ENCODE results near the gene SDK2. TPM values are rescaled to one million over a fixed set of nuclear protein-coding genes. Genes with fewer than 3 reads are reported as not detected.

SDK2 gene
- total and polyA plus RNA-seq, 9 of the 15 experiments (the other 6 are each of a cell fraction or from before 2014, with no cell fraction given): 0.04 TPM; not detected in 8

- TF ChIP-seq ERF (CRISPR knock-in tag; IDR thresholded peaks at IDR 0.05) (no peak), ATF2 (CRISPR knock-in tag; IDR thresholded peaks at IDR 0.05) (no peak), TAF9B (IDR thresholded peaks at IDR 0.05; ENCODE audit: partially characterized antibody) (no peak), KLF13 (tag; IDR thresholded peaks at IDR 0.05; ENCODE audit: borderline replicate concordance, low read depth) (no peak), CTBP1 (IDR thresholded peaks at IDR 0.05; ENCODE audit: borderline replicate concordance) (no peak), PURB (CRISPR knock-in tag; IDR thresholded peaks at IDR 0.05; ENCODE audit: low read depth) (no peak), MAX (CRISPR knock-in tag; IDR thresholded peaks at IDR 0.05) (no peak)
- H3K27me3 ChIP-seq (ENCODE audit: control insufficient read depth in 2 of 2, insufficient read depth in 2 of 2, low read length in 2 of 2): peaks cover 0 to 40% of the 10 kb centered on the region in 2 experiments; a peak in 3 of 5 replicates
- no peak for DNase-seq (ENCODE audit: extremely low read depth in 1 of 4, low spot score in 3 of 4)
- H3K9ac ChIP-seq (ENCODE audit: insufficient read depth in 1 of 2, low read depth in 2 of 2, low read length in 2 of 2): no peak overlapping the region
- no peak overlapping the region for H3K4me3 ChIP-seq
- no peaks in the 10 kb centered on the region for H4K20me1 ChIP-seq (replicated peaks; ENCODE audit: control insufficient read depth, insufficient read depth, low read length)
- no peak overlapping the region for H3K27ac ChIP-seq (ENCODE audit: extremely low read depth, low read depth, low read length)
- no peak for ATAC-seq
- H3K79me2 ChIP-seq (ENCODE audit: control insufficient read depth, insufficient read depth, low read length): no peaks in the 10 kb centered on the region
- no peak for FAIRE-seq
- H3K4me1 ChIP-seq (replicated peaks in 1 of 2; ENCODE audit: control insufficient read depth in 2 of 2, insufficient read depth in 2 of 2, low read length in 2 of 2): peaks cover 0 to 4% of the 10 kb centered on the region in 2 experiments; a peak in 2 of 5 replicates
- no TSS peak for BruUV-seq (replicated peaks)
- H3K9me1 ChIP-seq (ENCODE audit: control insufficient read depth, insufficient read depth, low read length): no peaks in the 10 kb centered on the region
- H3K36me3 ChIP-seq (ENCODE audit: control insufficient read depth, insufficient read depth, low read length): no peaks in the 10 kb centered on the region
- ChIA-PET CTCF (ENCODE audit: low intra/inter-chr PET ratio) (no interaction called here), POLR2A (interaction anchor here (0.7 kb wide), 1 partner anchor 186 kb away, joined by 3 read pairs; no protein-coding TSS in a partner anchor)
- no peak overlapping the region for H3K4me2 ChIP-seq (ENCODE audit: insufficient read depth, low read length)
- H2AFZ ChIP-seq (ENCODE audit: low read depth, low read length): no peak overlapping the region
- intact Hi-C loops (cut with micrococcal nuclease) (no loop called here), in situ Hi-C loops (cut with MboI) (no loop called here)
- WGBS (ENCODE audit: insufficient coverage, low coverage, missing lambda C conversion rate): 22% methylated on average over 12 of the region's 12 CpGs
- no peaks in the 10 kb centered on the region for H3K9me3 ChIP-seq (replicated peaks; ENCODE audit: control insufficient read depth, insufficient read depth, low read depth, low read length)
Observed at GRCh38 chr17:73335591-73336407, 308.4 kb downstream of the SDK2 start.

Data from K562 (cell line).